ENCODE measurements around the gene VEGFC.

DNA sequence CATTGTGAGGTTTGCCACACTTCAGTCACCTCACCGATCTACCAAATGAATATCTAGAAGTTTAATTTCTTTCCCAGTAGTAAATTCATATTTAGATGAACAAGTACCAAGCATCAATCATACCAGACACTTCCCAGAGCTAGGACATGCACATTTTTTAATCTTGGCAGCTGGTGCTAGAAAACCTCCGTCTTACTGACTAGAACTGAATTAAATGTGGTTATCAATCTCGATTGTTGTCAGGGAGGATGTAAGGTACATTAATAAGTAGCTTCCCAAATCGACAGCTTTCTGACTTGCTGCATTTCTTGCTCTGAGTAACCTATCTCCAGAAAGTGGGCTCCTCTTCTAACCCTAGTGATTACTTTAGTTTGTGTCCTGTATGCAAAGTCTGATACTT is 34.4 kb downstream of the VEGFC start:
- no peak for TF ChIP-seq EZH2 (IDR thresholded peaks at IDR 0.05; ENCODE audit: insufficient read depth, low read length)
- TF ChIP-seq, protein P1, sequence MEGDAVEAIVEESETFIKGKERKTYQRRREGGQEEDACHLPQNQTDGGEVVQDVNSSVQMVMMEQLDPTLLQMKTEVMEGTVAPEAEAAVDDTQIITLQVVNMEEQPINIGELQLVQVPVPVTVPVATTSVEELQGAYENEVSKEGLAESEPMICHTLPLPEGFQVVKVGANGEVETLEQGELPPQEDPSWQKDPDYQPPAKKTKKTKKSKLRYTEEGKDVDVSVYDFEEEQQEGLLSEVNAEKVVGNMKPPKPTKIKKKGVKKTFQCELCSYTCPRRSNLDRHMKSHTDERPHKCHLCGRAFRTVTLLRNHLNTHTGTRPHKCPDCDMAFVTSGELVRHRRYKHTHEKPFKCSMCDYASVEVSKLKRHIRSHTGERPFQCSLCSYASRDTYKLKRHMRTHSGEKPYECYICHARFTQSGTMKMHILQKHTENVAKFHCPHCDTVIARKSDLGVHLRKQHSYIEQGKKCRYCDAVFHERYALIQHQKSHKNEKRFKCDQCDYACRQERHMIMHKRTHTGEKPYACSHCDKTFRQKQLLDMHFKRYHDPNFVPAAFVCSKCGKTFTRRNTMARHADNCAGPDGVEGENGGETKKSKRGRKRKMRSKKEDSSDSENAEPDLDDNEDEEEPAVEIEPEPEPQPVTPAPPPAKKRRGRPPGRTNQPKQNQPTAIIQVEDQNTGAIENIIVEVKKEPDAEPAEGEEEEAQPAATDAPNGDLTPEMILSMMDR (IDR thresholded peaks at IDR 0.05; ENCODE audit: insufficient read depth, low read depth, low read length) = no peak
